Measurements from ENCODE around the gene C9orf78.
"Not testable (repeated sequence)": the region's sequence is repeated elsewhere in the genome, so short reads cannot be mapped to it uniquely, and the experiment has no call there.

C9orf78 gene

GRCh38 chr9:129810116-129810515 is 25.0 kb downstream of the C9orf78 start:
- no peak for DNase-seq

- no peak for DNase-seq
Measured at GRCh38 chr9:129809346-129809745, 25.7 kb downstream of the C9orf78 start.

GRCh38 chr9:129806061-129806460 is 29.0 kb downstream of the C9orf78 start:
- no peak for DNase-seq

GRCh38 chr9:129803676-129804060 is 31.4 kb downstream of the C9orf78 start:
- no peak for DNase-seq

GRCh38 chr9:129802833-129803675 is 32.0 kb downstream of the C9orf78 start, which contains the start of gene TOR1B:
Gene TOR1B, plus strand, starts transcription at chr9:129803184. Its CDS starts 29 bp downstream, at chr9:129803213.
- peak; percentile 88 to 96 (median 93) for DNase-seq

GRCh38 chr9:129801504-129801903 is 33.6 kb downstream of the C9orf78 start:
- no peak for DNase-seq

- DNase-seq = no peak
Measured at GRCh38 chr9:129798973-129799372, 36.1 kb downstream of the C9orf78 start.

- DNase-seq = not testable (repeated sequence)
Measured at GRCh38 chr9:129796029-129796428, 39.0 kb downstream of the C9orf78 start.

GRCh38 chr9:129794549-129794948 is 40.5 kb downstream of the C9orf78 start:
- DNase-seq = no peak

- DNase-seq = no peak
Measured at GRCh38 chr9:129786481-129786880, 48.6 kb downstream of the C9orf78 start.

- DNase-seq = no peak
Measured at GRCh38 chr9:129785866-129786265, 49.2 kb downstream of the C9orf78 start.

- DNase-seq = not testable (repeated sequence)
Measured at GRCh38 chr9:129784970-129785369, 50.1 kb downstream of the C9orf78 start.

- peak; percentile 54 to 85 (median 61) for DNase-seq
Measured at GRCh38 chr9:129783516-129784361, 51.3 kb downstream of the C9orf78 start.

GRCh38 chr9:129781981-129782380 is 53.1 kb downstream of the C9orf78 start:
- no peak for DNase-seq

GRCh38 chr9:129781131-129781530 is 53.9 kb downstream of the C9orf78 start:
- no peak for DNase-seq

- DNase-seq = no peak
Measured at GRCh38 chr9:129779560-129780190, 55.4 kb downstream of the C9orf78 start.

- no peak for DNase-seq
Measured at GRCh38 chr9:129778469-129778868, 56.6 kb downstream of the C9orf78 start.

GRCh38 chr9:129777769-129778130 is 57.3 kb downstream of the C9orf78 start:
- DNase-seq = no peak

All from stimulated activated naive CD4-positive, alpha-beta T cell (primary cell).